ENCODE data around the gene DOLK. TPM values are rescaled to one million over a fixed set of nuclear protein-coding genes. Genes with fewer than 3 reads are reported as not detected.

DOLK gene
- total and polyA plus RNA-seq, 2 donors: 7.6 to 8.0 TPM

- WGBS: 95% methylated on average over 15 of the region's 15 CpGs
- H3K36me3 ChIP-seq (ENCODE audit: control insufficient read depth in 2 of 2, insufficient read depth in 2 of 2, low read length in 1 of 2): peaks cover 69 to 79% of the 10 kb centered on the region in 2 donors
- DNase-seq (ENCODE audit: low read depth in 6 of 9, low spot score in 9 of 9): no peak
Measured at GRCh38 chr9:128913048-128913900, 34.1 kb downstream of the DOLK start.

GRCh38 chr9:128912270-128912853 is 35.0 kb downstream of the DOLK start:
- H3K4me3 ChIP-seq (ENCODE audit: low read length in 2 of 2): no peak overlapping the region
- H3K27ac ChIP-seq (ENCODE audit: low read depth in 1 of 2, low read length in 1 of 2): no peak overlapping the region
- WGBS: 94% methylated on average over 15 of the region's 15 CpGs
- H3K36me3 ChIP-seq (ENCODE audit: control insufficient read depth in 2 of 2, insufficient read depth in 2 of 2, low read length in 1 of 2): peaks cover 70 to 80% of the 10 kb centered on the region in 2 donors
- H3K9me3 ChIP-seq (ENCODE audit: control insufficient read depth in 2 of 2, insufficient read depth in 1 of 2, low read length in 1 of 2): no peaks in the 10 kb centered on the region
- no peaks in the 10 kb centered on the region for H3K27me3 ChIP-seq (ENCODE audit: control insufficient read depth in 2 of 2, insufficient read depth in 1 of 2, low read length in 1 of 2)
- no peak for DNase-seq (ENCODE audit: low read depth in 6 of 9, low spot score in 9 of 9)
- peaks cover 0 to 14% of the 10 kb centered on the region in 2 donors for H3K4me1 ChIP-seq (ENCODE audit: control insufficient read depth in 2 of 2, insufficient read depth in 2 of 2, low read length in 2 of 2)

More at GRCh38 chr9:128913048-128913900, 34.1 kb downstream of the DOLK start:
- Histone ChIP-seq H3K4me3 (ENCODE audit: low read length in 2 of 2) (no peak overlapping the region), H3K27me3 (ENCODE audit: control insufficient read depth in 2 of 2, insufficient read depth in 1 of 2, low read length in 1 of 2) (no peaks in the 10 kb centered on the region), H3K4me1 (ENCODE audit: control insufficient read depth in 2 of 2, insufficient read depth in 2 of 2, low read length in 2 of 2) (peaks cover 0 to 14% of the 10 kb centered on the region in 2 donors), H3K9me3 (ENCODE audit: control insufficient read depth in 2 of 2, insufficient read depth in 1 of 2, low read length in 1 of 2) (no peaks in the 10 kb centered on the region), H3K27ac (ENCODE audit: low read depth in 1 of 2, low read length in 1 of 2) (no peak overlapping the region)

- DNase-seq (ENCODE audit: low read depth in 6 of 9, low spot score in 9 of 9): no peak
- Histone ChIP-seq H3K4me3 (ENCODE audit: low read length in 2 of 2) (no peak overlapping the region), H3K9me3 (ENCODE audit: control insufficient read depth in 2 of 2, insufficient read depth in 1 of 2, low read length in 1 of 2) (no peaks in the 10 kb centered on the region), H3K4me1 (ENCODE audit: control insufficient read depth in 2 of 2, insufficient read depth in 2 of 2, low read length in 2 of 2) (peaks cover 0 to 14% of the 10 kb centered on the region in 2 donors), H3K27ac (ENCODE audit: low read depth in 1 of 2, low read length in 1 of 2) (no peak overlapping the region), H3K36me3 (ENCODE audit: control insufficient read depth in 2 of 2, insufficient read depth in 2 of 2, low read length in 1 of 2) (peaks cover 68 to 80% of the 10 kb centered on the region in 2 donors), H3K27me3 (ENCODE audit: control insufficient read depth in 2 of 2, insufficient read depth in 1 of 2, low read length in 1 of 2) (no peaks in the 10 kb centered on the region)
- 84% methylated on average over 8 of the region's 8 CpGs for WGBS
Measured at GRCh38 chr9:128911529-128912035, 35.8 kb downstream of the DOLK start.

- Histone ChIP-seq H3K4me1 (ENCODE audit: control insufficient read depth in 2 of 2, insufficient read depth in 2 of 2, low read length in 2 of 2) (peaks cover 0 to 14% of the 10 kb centered on the region in 2 donors), H3K4me3 (ENCODE audit: low read length in 2 of 2) (no peak overlapping the region), H3K36me3 (ENCODE audit: control insufficient read depth in 2 of 2, insufficient read depth in 2 of 2, low read length in 1 of 2) (peaks cover 62 to 74% of the 10 kb centered on the region in 2 donors), H3K27ac (ENCODE audit: low read depth in 1 of 2, low read length in 1 of 2) (peak overlapping the region in 1 of 2 donors; percentile 26), H3K9me3 (ENCODE audit: control insufficient read depth in 2 of 2, insufficient read depth in 1 of 2, low read length in 1 of 2) (no peaks in the 10 kb centered on the region), H3K27me3 (ENCODE audit: control insufficient read depth in 2 of 2, insufficient read depth in 1 of 2, low read length in 1 of 2) (no peaks in the 10 kb centered on the region)
- WGBS: 91% methylated on average over 6 of the region's 6 CpGs
- DNase-seq (ENCODE audit: low read depth in 6 of 9, low spot score in 9 of 9): no peak
Measured at GRCh38 chr9:128910906-128911305, 36.5 kb downstream of the DOLK start.

- peaks cover 0 to 14% of the 10 kb centered on the region in 2 donors for H3K4me1 ChIP-seq (ENCODE audit: control insufficient read depth in 2 of 2, insufficient read depth in 2 of 2, low read length in 2 of 2)
- no peak overlapping the region for H3K27ac ChIP-seq (ENCODE audit: low read depth in 1 of 2, low read length in 1 of 2)
- WGBS: 95% methylated on average over 4 of the region's 4 CpGs
- H3K4me3 ChIP-seq (ENCODE audit: low read length in 2 of 2): no peak overlapping the region
- no peaks in the 10 kb centered on the region for H3K27me3 ChIP-seq (ENCODE audit: control insufficient read depth in 2 of 2, insufficient read depth in 1 of 2, low read length in 1 of 2)
- peaks cover 56 to 70% of the 10 kb centered on the region in 2 donors for H3K36me3 ChIP-seq (ENCODE audit: control insufficient read depth in 2 of 2, insufficient read depth in 2 of 2, low read length in 1 of 2)
- no peaks in the 10 kb centered on the region for H3K9me3 ChIP-seq (ENCODE audit: control insufficient read depth in 2 of 2, insufficient read depth in 1 of 2, low read length in 1 of 2)
- DNase-seq (ENCODE audit: low read depth in 6 of 9, low spot score in 9 of 9): no peak
Measured at GRCh38 chr9:128909859-128910258, 37.5 kb downstream of the DOLK start.

- no peak overlapping the region for H3K27ac ChIP-seq (ENCODE audit: low read depth in 1 of 2, low read length in 1 of 2)
- DNase-seq (ENCODE audit: low read depth in 6 of 9, low spot score in 9 of 9): no peak
- no peak overlapping the region for H3K4me3 ChIP-seq (ENCODE audit: low read length in 2 of 2)
- H3K4me1 ChIP-seq (ENCODE audit: control insufficient read depth in 2 of 2, insufficient read depth in 2 of 2, low read length in 2 of 2): peaks cover 0 to 26% of the 10 kb centered on the region in 2 donors
- peaks cover 46 to 57% of the 10 kb centered on the region in 2 donors for H3K36me3 ChIP-seq (ENCODE audit: control insufficient read depth in 2 of 2, insufficient read depth in 2 of 2, low read length in 1 of 2)
- no peaks in the 10 kb centered on the region for H3K9me3 ChIP-seq (ENCODE audit: control insufficient read depth in 2 of 2, insufficient read depth in 1 of 2, low read length in 1 of 2)
- WGBS: 98% methylated on average over 24 of the region's 24 CpGs
- no peaks in the 10 kb centered on the region for H3K27me3 ChIP-seq (ENCODE audit: control insufficient read depth in 2 of 2, insufficient read depth in 1 of 2, low read length in 1 of 2)
Measured at GRCh38 chr9:128908372-128908771, 39.0 kb downstream of the DOLK start.

GRCh38 chr9:128906741-128907140 is 40.7 kb downstream of the DOLK start:
- Histone ChIP-seq H3K9me3 (ENCODE audit: control insufficient read depth in 2 of 2, insufficient read depth in 1 of 2, low read length in 1 of 2) (peaks cover 0 to 2% of the 10 kb centered on the region in 2 donors), H3K4me1 (ENCODE audit: control insufficient read depth in 2 of 2, insufficient read depth in 2 of 2, low read length in 2 of 2) (peaks cover 14 to 42% of the 10 kb centered on the region in 2 donors), H3K27me3 (ENCODE audit: control insufficient read depth in 2 of 2, insufficient read depth in 1 of 2, low read length in 1 of 2) (no peaks in the 10 kb centered on the region), H3K27ac (ENCODE audit: low read depth in 1 of 2, low read length in 1 of 2) (no peak overlapping the region), H3K4me3 (ENCODE audit: low read length in 2 of 2) (no peak overlapping the region), H3K36me3 (ENCODE audit: control insufficient read depth in 2 of 2, insufficient read depth in 2 of 2, low read length in 1 of 2) (peaks cover 44 to 48% of the 10 kb centered on the region in 2 donors)
- WGBS: 88% methylated on average over 2 of the region's 2 CpGs
- DNase-seq (ENCODE audit: low read depth in 6 of 9, low spot score in 9 of 9): no peak

GRCh38 chr9:128905964-128906363 is 41.4 kb downstream of the DOLK start:
- Histone ChIP-seq H3K4me1 (ENCODE audit: control insufficient read depth in 2 of 2, insufficient read depth in 2 of 2, low read length in 2 of 2) (peaks cover 17 to 45% of the 10 kb centered on the region in 2 donors), H3K9me3 (ENCODE audit: control insufficient read depth in 2 of 2, insufficient read depth in 1 of 2, low read length in 1 of 2) (peaks cover 0 to 2% of the 10 kb centered on the region in 2 donors), H3K36me3 (ENCODE audit: control insufficient read depth in 2 of 2, insufficient read depth in 2 of 2, low read length in 1 of 2) (peaks cover 38 to 41% of the 10 kb centered on the region in 2 donors), H3K27ac (ENCODE audit: low read depth in 1 of 2, low read length in 1 of 2) (no peak overlapping the region), H3K27me3 (ENCODE audit: control insufficient read depth in 2 of 2, insufficient read depth in 1 of 2, low read length in 1 of 2) (no peaks in the 10 kb centered on the region), H3K4me3 (ENCODE audit: low read length in 2 of 2) (no peak overlapping the region)
- DNase-seq (ENCODE audit: low read depth in 6 of 9, low spot score in 9 of 9): no peak
- 98% methylated on average over 7 of the region's 7 CpGs for WGBS

Measured in thymus (tissue), 11 donors.